HG02763 (cell line): ENCODE data around the gene CLIC6.

Experiments
- ATAC-seq: cut with Tn5 transposase; IDR thresholded peaks from one replicate; pipeline ENCODE4 v1.9.1; 2021; ENCODE audit warnings: mild to moderate bottlenecking, moderate library complexity; ENCODE audit not compliant: unreplicated experiment

The CLIC6 gene

DNA sequence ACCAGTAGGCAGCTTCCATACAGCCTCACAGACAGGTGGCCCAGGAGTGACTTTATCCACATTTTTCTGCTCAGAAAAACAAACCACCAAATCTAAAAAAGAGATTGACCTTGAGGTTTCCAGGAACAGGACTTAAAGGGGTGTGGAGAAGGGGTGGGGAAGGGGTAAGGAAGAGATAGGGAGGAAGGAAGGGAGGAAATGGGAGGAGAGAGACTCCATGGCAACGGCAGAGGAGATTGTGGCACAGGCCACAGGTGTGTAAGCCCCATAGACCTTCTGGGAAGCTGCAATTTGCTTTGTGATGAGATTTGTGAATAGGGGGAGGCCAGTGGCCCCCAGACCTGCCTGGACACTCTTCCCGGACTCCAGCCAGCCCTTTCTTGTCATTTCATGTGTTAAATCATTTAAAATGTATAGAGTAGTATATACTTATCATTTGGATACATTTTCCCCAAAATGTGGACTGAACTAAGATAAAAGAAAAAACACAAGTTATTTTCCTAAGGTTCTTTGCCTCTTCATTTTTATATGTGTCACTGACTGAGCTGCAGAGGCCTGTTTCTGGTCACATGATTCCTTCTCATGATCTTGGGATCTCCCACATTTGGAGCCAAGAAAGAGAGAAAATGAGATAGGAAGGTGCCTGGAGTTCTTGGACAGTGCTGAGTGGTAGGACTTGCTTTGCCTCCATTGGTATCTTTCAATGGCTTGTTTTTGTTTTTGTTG lies 55.5 kb downstream of the CLIC6 start:
- no peak for ATAC-seq

DNA sequence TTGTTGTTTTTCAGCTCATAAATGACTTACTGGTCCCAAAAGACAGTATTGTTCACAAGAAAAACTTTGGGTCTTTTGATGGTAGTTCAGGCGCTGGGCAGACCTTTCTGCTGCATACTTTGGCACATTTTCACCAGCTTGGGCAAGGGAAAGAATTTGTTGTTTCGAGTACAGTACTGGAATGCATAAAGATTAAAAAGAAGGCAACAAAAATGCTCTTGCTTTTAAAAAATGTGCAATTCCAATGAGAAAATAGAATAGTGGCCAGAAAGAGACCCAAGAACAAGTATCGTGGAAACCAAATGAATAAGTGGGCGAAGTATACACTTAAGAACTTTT lies 56.0 kb downstream of the CLIC6 start:
- ATAC-seq, result no peak

DNA sequence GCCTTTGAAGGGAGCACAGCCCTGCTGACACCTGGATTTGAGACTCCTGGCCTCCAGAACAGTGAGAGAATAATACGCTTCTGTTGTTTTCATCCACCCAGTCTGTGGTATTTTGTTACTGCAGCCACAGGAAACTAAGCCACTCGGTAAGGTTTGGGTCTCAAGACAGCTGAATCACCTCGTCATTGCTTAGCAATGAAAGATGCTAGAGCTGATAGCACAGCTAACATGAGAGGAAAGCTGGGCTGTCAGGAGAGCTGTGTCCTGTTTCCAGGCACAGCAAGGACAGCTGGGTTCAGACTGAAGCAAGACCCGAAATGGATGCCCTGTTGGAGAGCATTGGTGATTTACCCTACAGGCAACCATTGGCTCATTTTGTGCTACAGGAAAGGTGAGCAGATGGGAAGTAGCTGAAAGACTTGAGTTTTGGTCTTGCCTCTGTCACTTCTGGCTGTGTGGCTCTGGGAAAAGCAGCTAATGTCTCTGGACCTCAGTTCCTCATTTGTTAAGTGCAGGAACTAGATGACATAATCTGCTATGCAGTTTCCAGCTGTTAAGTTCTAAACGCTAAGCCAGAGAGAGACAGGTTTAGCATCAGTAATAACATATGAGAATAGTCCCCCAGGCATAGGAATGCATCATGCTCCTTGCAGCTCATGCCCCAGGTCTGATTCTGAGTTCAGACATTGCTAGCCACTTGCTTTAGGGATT lies 58.0 kb downstream of the CLIC6 start:
- no peak for ATAC-seq

DNA sequence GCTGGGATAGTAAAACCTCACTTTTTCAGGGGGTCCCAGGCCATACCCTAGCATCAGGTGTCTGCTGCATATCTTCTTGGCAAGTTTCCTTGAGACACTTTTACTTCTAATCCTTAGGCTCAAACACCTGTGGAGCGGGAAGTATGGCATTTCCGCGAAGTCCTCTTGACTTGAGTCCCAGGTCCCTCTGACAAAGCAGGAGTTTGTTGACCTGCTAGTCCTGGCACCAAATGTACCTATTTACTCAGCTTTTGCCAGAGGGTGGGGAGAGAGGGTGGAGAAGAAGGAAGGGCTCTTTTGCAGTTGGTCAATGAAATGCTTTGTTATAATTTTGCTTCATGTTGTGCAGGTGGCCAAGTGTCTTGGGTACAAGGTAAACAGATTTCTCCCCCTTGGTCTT lies 59.7 kb downstream of the CLIC6 start:
- ATAC-seq, result no peak

DNA sequence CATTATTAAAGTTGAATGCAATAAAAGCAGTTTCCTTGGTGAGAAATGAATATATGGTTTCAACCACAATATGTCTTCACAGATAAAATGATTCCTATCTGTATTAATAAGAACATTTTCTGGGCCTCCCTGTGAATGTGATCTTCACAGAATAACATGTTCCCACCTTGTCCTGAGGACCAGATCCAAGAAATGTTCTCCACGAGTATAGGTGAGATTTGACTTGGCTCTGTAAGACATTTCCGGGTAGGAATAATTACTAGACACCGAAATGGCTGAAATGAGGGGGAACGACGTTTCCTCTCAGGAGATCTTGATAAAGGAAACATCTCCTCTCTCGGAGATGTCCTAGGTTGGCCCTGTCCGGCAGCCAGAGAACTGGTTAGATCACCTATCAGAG lies 61.4 kb downstream of the CLIC6 start:
- ATAC-seq, result no peak

DNA sequence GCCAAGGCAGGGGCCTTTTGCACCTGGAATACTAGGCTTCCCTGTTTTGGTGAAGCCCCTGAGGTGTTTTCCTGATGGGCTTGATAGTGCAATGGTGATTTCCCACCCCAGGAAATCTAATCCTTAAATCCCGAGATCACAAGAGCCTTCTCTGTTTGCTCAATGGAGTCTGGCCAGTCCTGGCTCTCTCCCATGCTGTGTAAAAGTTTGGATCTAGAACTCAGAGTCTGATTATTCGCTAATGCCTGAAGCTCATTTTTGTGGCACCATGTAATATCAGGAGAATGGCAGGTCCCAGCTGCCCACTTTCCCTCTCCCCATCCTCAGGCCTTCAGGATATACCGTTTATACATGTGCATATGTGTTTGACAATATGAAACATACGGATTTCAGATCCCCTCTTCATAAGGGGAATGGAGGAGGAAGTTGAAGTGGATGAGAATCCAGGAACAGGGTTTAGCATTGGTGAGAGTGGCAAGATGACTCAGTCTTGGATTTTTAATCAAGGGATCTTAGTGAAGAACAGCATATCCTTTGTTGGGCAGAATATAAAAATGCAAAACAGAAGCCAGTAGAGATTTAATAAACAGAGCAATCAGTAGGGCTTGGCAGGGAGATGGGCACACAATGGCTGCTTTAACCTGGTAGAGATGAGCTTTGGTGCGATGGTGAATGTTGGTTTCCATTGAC lies 62.1 kb downstream of the CLIC6 start:
- ATAC-seq, result no peak

DNA sequence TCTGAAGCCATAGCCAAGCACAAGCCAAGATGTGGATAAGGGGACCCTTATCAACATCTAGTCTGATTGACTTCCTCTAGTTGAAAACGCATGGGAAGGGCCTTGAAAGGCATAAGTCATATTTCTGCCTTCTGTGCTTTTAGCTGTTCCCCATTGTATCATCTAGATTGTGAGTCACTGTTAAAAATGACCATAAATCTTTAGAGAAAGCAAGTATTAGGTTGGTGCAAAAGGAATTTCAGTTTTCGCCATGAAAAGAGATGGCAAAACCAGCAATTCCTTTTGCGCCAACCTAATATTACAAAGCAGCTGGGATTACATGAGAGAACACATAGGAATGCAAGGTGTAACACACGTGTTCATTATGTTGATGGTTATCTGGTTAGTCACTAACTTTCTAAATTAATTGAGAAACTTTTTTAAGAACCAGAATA lies 63.6 kb downstream of the CLIC6 start:
- no peak for ATAC-seq

DNA sequence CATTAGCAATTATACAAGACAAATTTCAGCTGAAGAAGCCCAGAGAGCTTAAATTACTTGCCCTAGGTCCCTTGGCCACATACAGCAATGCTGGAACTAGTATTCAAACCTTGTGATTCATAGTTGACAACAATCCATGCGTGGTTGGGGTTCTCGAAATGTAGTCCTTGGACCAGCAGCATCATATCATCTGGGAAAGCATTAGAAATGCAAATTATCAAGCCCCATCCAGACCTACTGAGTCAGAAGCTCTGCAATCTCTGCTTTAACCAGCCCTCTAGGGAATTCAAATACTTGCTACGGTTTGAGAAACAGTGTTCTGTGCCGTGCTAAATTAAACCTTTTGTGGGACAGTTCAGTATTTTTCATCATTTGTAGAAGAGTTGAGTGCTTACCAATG lies 65.1 kb downstream of the CLIC6 start:
- no peak for ATAC-seq

DNA sequence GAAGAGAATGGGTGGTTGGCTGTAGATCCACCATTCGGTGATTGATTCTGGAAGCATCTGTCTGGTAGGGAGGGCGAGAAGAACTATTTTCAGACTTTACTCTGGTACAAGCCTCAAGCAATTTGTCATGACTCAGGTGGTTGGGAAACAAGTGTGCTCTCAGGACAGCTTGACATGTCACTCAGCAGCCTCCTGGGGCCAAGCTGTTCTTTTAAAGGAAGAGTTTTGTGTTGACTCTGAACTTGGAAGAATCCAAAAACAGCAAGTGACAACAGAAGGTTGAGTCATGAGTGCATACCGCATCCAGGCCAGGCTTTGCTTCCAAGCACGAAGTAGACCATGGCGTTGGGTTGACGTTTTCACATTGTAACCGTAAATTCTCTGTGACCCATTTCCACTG lies 65.9 kb downstream of the CLIC6 start:
- no peak for ATAC-seq

DNA sequence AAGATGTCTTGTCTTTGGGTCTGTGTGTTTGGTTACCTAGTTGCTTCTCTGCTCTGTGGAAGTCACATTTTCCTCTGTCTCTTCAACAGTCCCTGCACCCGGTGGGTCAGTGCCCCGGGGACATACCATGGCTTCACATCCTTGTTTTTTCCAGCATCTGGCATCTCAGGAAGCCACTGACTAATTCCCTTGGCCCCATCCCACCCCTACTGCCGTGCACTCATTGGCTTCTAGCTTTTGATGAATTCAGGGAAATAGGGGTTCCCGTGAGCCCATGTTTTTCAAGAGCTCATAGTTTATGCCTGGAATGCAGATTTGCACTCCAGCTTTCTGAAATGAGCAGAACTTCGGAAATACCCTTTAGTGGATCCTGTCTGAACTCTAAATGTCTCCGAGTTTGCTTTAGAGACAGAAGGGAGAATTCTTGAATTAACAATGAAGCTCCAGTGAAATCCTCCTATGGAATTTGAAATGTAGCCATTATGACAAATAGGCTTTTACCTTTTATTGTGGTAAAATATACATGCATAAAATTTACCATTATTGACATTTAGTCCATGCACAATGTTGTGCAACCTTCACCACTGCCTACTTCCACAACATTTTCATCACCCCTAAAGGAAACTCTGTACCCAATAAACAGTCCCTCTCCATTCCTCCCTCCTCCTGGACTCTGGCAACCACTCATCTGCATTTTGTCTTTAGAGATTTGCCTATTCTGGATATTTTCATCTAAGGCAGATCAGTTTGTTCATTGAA lies 67.5 kb downstream of the CLIC6 start:
- no peak for ATAC-seq

DNA sequence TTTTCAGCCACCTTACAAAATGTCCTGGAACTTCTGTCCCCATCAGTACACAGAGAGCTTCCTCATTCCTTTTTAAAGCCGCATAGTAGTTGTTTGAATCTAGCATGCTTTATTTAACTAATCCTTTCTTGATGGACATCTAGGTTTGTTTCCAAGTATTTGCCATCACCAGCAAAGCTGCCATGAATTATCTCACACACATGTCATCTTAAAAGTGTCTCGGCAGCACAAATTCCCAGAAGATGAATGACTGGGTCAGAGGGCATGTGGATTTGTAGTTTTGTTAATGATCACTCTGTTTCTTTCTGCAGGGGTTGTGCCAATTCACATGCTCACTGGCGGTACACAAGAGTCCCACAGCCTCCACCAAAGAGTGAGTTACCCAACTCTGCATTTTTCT lies 68.3 kb downstream of the CLIC6 start:
- ATAC-seq, result no peak

DNA sequence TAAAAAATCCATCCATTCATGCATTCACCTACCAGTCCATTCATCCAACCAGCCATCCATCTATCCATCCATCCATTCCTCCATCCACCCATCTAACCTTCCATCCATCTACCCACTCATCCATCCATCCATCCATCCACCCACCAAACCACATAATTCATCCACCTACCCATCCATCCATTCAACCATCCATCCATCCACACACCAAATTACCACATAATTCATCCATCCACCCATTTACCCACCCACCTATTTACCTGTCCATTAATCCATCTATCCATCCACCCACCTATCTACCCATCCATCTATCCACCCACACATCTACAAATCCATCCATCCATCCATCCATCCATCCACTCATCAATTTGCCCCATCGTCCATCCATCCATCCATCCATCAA lies 71.4 kb downstream of the CLIC6 start:
- no peak for ATAC-seq

DNA sequence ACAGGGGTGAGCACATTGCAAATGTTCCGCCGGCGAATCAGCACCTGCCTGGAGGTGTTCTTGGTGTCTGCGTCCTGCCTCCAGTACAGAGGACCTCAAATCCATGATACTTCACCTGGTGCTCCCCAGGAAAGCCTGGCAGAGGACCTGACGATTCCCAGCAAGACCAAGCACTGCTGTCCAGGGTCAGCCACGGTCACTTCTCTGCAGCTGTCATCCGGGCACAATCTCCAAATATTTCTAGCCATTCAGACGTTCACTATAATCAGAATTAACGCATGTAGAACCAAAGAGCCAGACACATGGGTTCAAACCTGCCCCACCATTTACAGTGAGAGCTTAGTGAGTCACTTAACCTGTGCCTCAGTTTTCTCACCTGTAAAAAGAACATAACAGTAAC lies 74.5 kb downstream of the CLIC6 start:
- no peak for ATAC-seq

DNA sequence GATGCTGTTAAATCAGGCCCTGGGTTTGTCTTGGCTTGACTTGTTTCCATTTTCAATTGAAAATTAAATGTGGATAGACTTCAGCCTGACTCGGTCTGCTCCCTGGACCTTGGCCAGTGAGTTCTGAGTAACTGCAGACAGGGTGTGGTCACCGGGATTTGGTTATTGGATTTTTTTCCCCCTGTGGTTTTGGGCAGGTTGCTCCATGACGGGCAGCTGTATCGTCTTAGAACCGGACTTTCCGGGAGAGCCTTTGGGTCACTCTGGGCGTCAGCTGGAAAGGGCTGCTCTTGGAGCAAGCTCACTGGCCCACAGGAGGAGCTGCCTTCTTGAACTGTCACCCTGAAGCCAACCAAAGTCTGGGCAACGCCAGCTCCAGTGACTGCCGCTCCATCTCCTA lies 75.0 kb downstream of the CLIC6 start:
- no peak for ATAC-seq

DNA sequence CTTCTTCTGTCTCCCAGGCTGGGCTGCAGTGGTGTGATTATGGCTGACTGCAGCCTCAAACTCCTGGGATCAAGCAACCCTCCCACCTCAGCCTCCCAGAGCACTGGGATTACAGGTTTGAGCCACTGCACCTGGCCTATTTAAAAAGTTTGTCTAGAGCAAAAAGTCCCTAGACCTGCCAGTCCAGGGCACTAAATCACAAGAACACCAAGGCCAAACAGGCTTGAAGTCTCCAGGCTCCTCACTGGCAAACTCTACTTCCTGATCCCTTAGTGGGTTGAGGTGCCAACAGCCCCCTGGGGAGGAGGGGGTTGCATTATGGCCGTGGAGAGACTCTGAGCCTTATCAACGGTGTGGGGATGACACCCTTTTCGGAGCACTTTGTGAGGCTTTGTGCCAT lies 76.0 kb downstream of the CLIC6 start:
- ATAC-seq, result no peak

DNA sequence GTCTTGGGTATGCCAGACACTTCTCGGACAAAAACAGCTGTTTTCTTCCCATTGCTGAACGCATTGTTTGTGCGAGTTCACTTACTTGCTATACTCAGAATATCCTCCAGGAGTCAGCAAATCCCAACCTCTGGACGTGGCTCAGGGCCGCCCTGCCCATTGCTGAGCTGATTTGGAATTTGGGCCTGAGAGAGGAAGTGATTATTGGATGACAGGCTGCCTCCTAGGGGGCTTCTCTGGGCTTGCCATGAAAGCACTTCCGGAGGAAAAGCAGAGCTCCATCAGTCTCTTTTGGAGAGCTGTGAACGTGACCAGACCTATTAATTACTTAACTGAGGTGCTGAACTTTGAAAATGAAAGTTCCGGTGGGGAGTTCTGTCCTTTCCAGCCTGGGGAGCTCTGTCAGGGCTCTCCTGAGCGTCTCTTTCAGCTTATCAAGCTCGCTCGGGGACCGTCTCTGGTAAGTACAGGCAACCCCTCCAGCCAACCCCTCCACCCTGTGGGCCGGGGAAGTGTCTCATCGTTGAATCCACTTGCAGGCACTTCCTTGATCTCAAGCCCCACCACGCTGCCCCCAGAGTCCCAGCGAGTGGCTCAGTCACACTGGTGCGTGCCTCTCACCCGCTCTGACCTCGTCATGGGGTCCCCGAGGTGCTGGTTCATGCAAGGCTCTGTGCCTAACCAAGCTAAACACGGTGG lies 76.9 kb downstream of the CLIC6 start:
- peak; percentile 73 for ATAC-seq

DNA sequence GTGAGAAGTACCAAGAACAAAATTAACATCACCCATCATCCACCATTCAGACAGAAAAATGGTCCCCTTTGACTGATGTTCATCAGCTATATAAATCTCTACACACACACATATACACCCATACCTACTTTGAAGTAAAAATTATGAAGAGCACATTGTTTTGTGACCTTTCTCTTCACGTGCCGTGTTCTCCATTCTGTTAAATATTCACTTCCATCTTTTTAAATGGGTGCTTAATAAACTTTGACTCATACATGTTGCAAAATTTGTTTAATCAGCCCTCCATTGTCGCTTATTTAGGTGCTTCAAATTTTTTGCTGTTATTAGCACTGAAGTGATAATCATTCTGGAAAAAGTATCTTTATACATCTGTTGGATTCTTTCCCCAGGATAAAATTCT lies 80.1 kb downstream of the CLIC6 start:
- ATAC-seq, result no peak

DNA sequence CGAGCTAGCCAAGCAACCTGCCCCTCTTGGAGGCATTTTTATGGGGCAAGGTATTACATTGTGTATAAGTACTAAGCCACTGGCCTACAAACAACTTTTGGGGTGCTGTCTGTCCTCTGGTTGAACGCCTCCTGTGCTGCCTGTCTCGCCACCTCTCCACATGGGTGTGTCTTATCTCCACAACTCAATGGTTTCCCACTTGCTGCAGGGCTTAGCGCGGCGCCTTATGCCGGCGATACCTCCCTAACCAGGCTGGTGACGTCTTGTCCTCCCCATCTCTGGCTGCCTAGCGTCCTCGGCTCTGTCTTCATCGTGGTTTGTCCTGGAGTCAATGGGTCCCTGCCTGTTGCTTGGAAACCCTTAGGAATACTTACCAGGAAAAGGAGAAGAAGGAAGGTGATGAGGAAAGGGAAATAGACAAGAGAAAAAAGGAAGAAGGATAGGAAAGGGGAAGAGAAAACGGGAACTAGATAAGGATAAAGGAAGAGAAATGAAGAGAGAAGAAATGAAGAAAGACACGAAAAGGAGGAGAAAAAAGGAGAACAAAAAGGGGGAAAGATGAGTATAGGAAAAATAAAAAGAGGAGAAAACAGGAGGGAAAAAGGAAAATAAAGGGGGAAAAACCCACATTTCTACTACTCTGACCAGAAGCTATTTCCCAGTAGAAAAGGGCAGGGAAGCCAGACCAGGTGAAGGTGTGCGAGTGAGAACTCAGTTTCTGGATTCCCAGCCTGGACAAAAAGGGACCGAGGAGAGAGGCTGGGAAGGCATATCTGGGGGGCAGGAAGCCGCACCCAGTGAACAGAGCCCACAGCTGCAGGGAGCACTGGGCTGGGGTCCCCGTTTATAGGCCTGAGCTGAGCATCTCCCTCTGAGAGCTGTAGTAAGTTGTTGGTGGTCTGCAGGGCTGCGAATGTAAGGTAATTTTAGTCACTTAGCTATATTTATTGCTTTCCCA lies 86.2 kb downstream of the CLIC6 start:
- no peak for ATAC-seq

DNA sequence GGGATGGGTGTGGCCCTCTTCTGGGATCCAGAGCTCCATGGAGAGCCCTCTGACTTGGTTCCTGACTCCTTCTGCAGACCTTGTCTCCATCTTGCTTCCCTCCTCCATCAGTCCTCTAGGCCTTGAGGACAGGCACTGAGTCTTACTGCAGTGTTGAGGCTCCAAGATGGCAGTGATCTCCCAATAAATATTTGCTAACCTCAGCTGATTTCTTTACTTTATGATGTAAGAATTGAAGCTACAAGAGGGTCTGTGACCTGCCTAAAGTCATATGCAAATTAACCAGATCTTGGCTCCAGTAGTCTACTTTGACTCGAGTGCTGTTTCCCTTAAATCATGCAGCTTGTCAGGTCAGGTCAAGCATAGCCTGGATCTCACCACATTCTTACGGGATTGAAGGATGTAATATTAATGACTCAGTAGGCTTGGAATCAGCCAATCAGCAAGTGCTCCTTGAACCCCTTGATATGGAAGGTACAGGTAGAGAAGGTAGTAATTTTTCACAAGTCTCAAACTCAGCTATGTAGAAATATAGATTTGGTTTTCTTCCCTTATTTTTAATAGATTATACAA lies 93.0 kb downstream of the CLIC6 start:
- no peak for ATAC-seq
